ENCODE data around the gene INPP5A.

DNA sequence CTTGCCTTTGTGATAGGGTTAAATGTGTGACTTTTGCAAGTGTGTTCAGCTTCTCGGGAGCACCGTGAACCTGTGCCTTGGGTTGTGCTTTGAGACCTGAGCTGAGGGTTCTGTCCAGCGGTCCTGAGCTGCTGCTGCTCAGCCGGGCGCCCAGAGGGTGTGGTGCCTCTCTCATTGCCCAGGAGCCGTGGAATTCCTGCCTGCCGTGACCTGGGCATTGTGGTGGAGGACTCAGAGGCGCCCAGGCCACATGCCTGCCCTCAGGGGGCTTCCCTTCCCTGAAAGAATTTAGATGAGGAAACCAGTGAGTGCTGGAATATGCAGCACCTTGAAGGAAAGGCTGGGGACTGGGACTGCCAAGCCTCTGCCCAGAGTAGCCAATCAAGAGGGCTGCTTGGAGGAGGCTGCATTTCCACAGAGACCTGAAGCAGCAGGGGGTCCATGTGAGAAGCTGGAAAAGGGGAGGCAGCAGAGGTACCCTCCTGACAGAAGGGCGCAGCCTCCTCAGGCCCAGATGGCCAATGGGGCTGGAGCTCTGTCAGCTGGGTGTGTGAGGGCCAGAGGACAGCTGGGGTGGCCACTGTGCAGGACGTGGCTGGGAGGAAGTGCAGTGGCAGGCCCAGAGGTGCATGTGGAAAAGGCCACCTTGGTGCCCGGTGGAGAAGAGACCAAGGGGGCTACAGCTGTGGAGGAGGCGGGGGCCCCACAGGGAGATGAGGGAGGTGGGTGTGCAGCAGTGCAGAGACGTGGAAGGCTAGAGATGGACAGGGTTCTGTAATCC is 141.0 kb downstream of the INPP5A start:
- TF ChIP-seq, protein P1, sequence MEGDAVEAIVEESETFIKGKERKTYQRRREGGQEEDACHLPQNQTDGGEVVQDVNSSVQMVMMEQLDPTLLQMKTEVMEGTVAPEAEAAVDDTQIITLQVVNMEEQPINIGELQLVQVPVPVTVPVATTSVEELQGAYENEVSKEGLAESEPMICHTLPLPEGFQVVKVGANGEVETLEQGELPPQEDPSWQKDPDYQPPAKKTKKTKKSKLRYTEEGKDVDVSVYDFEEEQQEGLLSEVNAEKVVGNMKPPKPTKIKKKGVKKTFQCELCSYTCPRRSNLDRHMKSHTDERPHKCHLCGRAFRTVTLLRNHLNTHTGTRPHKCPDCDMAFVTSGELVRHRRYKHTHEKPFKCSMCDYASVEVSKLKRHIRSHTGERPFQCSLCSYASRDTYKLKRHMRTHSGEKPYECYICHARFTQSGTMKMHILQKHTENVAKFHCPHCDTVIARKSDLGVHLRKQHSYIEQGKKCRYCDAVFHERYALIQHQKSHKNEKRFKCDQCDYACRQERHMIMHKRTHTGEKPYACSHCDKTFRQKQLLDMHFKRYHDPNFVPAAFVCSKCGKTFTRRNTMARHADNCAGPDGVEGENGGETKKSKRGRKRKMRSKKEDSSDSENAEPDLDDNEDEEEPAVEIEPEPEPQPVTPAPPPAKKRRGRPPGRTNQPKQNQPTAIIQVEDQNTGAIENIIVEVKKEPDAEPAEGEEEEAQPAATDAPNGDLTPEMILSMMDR (IDR thresholded peaks at IDR 0.05; ENCODE audit: poor library complexity) = no peak
- TF ChIP-seq EZH2phosphoT487 (IDR thresholded peaks at IDR 0.05; ENCODE audit: low read depth, severe bottlenecking, unreplicated experiment) = no peak
